ENCODE measurements around the gene GJB1. TPM values are rescaled to one million over a fixed set of nuclear protein-coding genes. Genes with fewer than 3 reads are reported as not detected.

The GJB1 gene
- polyA plus RNA-seq, 1 donor (not counting 4 experiments of a cell fraction or from before 2014, with no cell fraction given), result not detected

GRCh38 chrX:71182871-71183270 is 40.2 kb upstream of the GJB1 start:
- dilution Hi-C loops (cut with MboI; ENCODE audit: extremely low pct_ligation_motif_present, low sequenced_read_pairs), result no loop called here
- Histone ChIP-seq H3K4me2 (ENCODE audit: control insufficient read depth, extremely low read depth, insufficient read depth, low read depth, low read length) (no peak overlapping the region), H4K20me1 (ENCODE audit: control insufficient read depth, extremely low read depth, insufficient read depth, low read length) (no peaks in the 10 kb centered on the region), H3K27ac (ENCODE audit: control insufficient read depth, insufficient read depth, low read length) (no peak overlapping the region), H3K27me3 (ENCODE audit: control insufficient read depth, extremely low read depth, insufficient read depth, low read length) (no peaks in the 10 kb centered on the region), H3K36me3 (ENCODE audit: control insufficient read depth in 2 of 2, extremely low read depth in 1 of 2, insufficient read depth in 2 of 2, low read length in 2 of 2) (no peaks in the 10 kb centered on the region), H3K4me3 (ENCODE audit: control insufficient read depth in 2 of 3, extremely low read depth in 1 of 3, insufficient read depth in 2 of 3, low read depth in 1 of 3, low read length in 3 of 3) (no peak overlapping the region), H3K9me1 (ENCODE audit: control insufficient read depth, extremely low read depth, insufficient read depth, low read length) (no peaks in the 10 kb centered on the region), H3K9ac (ENCODE audit: control insufficient read depth, extremely low read depth, insufficient read depth, low read length) (no peak overlapping the region), H2AFZ (ENCODE audit: control insufficient read depth, low read length) (no peak overlapping the region), H3K9me3 (ENCODE audit: control insufficient read depth, low read depth, low read length) (no peaks in the 10 kb centered on the region), H3K4me1 (ENCODE audit: control insufficient read depth, extremely low read depth, insufficient read depth, low read length) (no peaks in the 10 kb centered on the region), H3K79me2 (ENCODE audit: control insufficient read depth, insufficient read depth, low read length) (no peaks in the 10 kb centered on the region)
- FAIRE-seq (no peak), DNase-seq (ENCODE audit: low read depth, low spot score) (no peak)
- no peak for TF ChIP-seq CTCF (optimal IDR thresholded peaks at IDR 0.05 in 1 of 3, IDR thresholded peaks at IDR 0.05 in 1 of 3, conservative IDR thresholded peaks at IDR 0.05 in 1 of 3; ENCODE audit: extremely low read depth in 1 of 3, insufficient read depth in 2 of 3, low read length in 3 of 3)
- TF ChIP-seq EZH2 (IDR thresholded peaks at IDR 0.05; ENCODE audit: low read length), result no peak

GRCh38 chrX:71183341-71183740 is 39.7 kb upstream of the GJB1 start:
- H4K20me1 ChIP-seq (ENCODE audit: control insufficient read depth, extremely low read depth, insufficient read depth, low read length), result no peaks in the 10 kb centered on the region
- H3K27ac ChIP-seq (ENCODE audit: control insufficient read depth, insufficient read depth, low read length), result no peak overlapping the region
- H3K4me2 ChIP-seq (ENCODE audit: control insufficient read depth, extremely low read depth, insufficient read depth, low read depth, low read length), result no peak overlapping the region
- no peak overlapping the region for H3K9ac ChIP-seq (ENCODE audit: control insufficient read depth, extremely low read depth, insufficient read depth, low read length)
- H3K9me1 ChIP-seq (ENCODE audit: control insufficient read depth, extremely low read depth, insufficient read depth, low read length), result no peaks in the 10 kb centered on the region
- H3K4me3 ChIP-seq (ENCODE audit: control insufficient read depth in 2 of 3, extremely low read depth in 1 of 3, insufficient read depth in 2 of 3, low read depth in 1 of 3, low read length in 3 of 3), result no peak overlapping the region
- H3K79me2 ChIP-seq (ENCODE audit: control insufficient read depth, insufficient read depth, low read length), result no peaks in the 10 kb centered on the region
- H2AFZ ChIP-seq (ENCODE audit: control insufficient read depth, low read length), result no peak overlapping the region
- FAIRE-seq (no peak), DNase-seq (ENCODE audit: low read depth, low spot score) (no peak)
- no peak for TF ChIP-seq EZH2 (IDR thresholded peaks at IDR 0.05; ENCODE audit: low read length)
- TF ChIP-seq CTCF (optimal IDR thresholded peaks at IDR 0.05 in 1 of 3, IDR thresholded peaks at IDR 0.05 in 1 of 3, conservative IDR thresholded peaks at IDR 0.05 in 1 of 3; ENCODE audit: extremely low read depth in 1 of 3, insufficient read depth in 2 of 3, low read length in 3 of 3), result no peak
- no peaks in the 10 kb centered on the region for H3K27me3 ChIP-seq (ENCODE audit: control insufficient read depth, extremely low read depth, insufficient read depth, low read length)
- no peaks in the 10 kb centered on the region for H3K36me3 ChIP-seq (ENCODE audit: control insufficient read depth in 2 of 2, extremely low read depth in 1 of 2, insufficient read depth in 2 of 2, low read length in 2 of 2)
- dilution Hi-C loops (cut with MboI; ENCODE audit: extremely low pct_ligation_motif_present, low sequenced_read_pairs), result no loop called here
- no peaks in the 10 kb centered on the region for H3K4me1 ChIP-seq (ENCODE audit: control insufficient read depth, extremely low read depth, insufficient read depth, low read length)
- H3K9me3 ChIP-seq (ENCODE audit: control insufficient read depth, low read depth, low read length), result no peaks in the 10 kb centered on the region
